Loucy (cell line): ENCODE measurements around the gene ZNF429.

ENCODE experiments used
- H2AFZ ChIP-seq: fragments of 200-600 bp; sonication (generic); 2 replicates; pipeline ENCODE4 v1.6.0; 2016; ENCODE audit warnings: antibody characterized with exemption, mild to moderate bottlenecking, low read length, moderate library complexity
- H3F3A ChIP-seq: fragments of 200-600 bp; 2 replicates; pipeline ENCODE4 v1.6.0; 2016; ENCODE audit warnings: antibody characterized with exemption, low read depth, mild to moderate bottlenecking
- H3K27me3 ChIP-seq: fragments of 200-600 bp; sonication (generic); 2 replicates; pipeline ENCODE4 v1.6.1; 2014; ENCODE audit warnings: low read length, mild to moderate bottlenecking; ENCODE audit not compliant: insufficient read depth, poor library complexity, severe bottlenecking
- H3K36me3 ChIP-seq: fragments of 200-600 bp; sonication (generic); 2 replicates; pipeline ENCODE4 v1.6.1; 2016; ENCODE audit warnings: low read length; ENCODE audit not compliant: insufficient read depth
- H3K4me1 ChIP-seq: fragments of 200-600 bp; sonication (generic); 2 replicates; pipeline ENCODE4 v1.5.1; 2014; ENCODE audit warnings: low read length, mild to moderate bottlenecking; ENCODE audit not compliant: insufficient read depth, poor library complexity, severe bottlenecking
- H3K4me2 ChIP-seq: fragments of 200-600 bp; sonication (generic); 2 replicates; pipeline ENCODE4 v1.6.0; 2014; ENCODE audit warnings: antibody characterized with exemption, low read length, low read depth, mild to moderate bottlenecking; ENCODE audit not compliant: poor library complexity, severe bottlenecking
- H3K4me3 ChIP-seq: fragments of 200-600 bp; sonication (generic); 2 replicates; pipeline ENCODE4 v1.5.1; 2014; ENCODE audit warnings: low read length, mild to moderate bottlenecking, mixed read lengths; ENCODE audit not compliant: poor library complexity, severe bottlenecking
- H3K79me2 ChIP-seq: fragments of 200-600 bp; sonication (generic); 2 replicates; pipeline ENCODE4 v1.6.1; 2014; ENCODE audit warnings: low read length; ENCODE audit not compliant: insufficient read depth
- H3K9ac ChIP-seq: fragments of 200-600 bp; sonication (generic); 2 replicates; pipeline ENCODE4 v1.6.0; 2014; ENCODE audit warnings: mild to moderate bottlenecking, low read depth, low read length, moderate library complexity; ENCODE audit not compliant: poor library complexity, severe bottlenecking
- H3K9me2 ChIP-seq: fragments of 200-600 bp; sonication (generic); replicated peaks from 2 replicates; pipeline ENCODE4 v1.6.1; 2016; ENCODE audit warnings: low read depth, low read length, mixed read lengths
- H3K9me3 ChIP-seq: fragments of 200-600 bp; sonication (generic); 2 replicates; pipeline ENCODE4 v1.6.1; 2014; ENCODE audit warnings: mild to moderate bottlenecking, antibody characterized with exemption, low read length, low read depth; ENCODE audit not compliant: insufficient read depth
- H4K20me1 ChIP-seq: fragments of 200-600 bp; sonication (generic); 2 replicates; pipeline ENCODE4 v1.6.0; 2014; ENCODE audit warnings: antibody characterized with exemption, low read length, mild to moderate bottlenecking; ENCODE audit not compliant: insufficient read depth, poor library complexity, severe bottlenecking
- CTCF ChIP-seq: fragments of 200-600 bp; sonication (generic); conservative IDR thresholded peaks from 2 replicates; pipeline ENCODE4 v1.5.1; 2014; ENCODE audit warnings: mild to moderate bottlenecking, antibody characterized with exemption, low read length
- EZH2phosphoT487 ChIP-seq: fragments of 200-600 bp; IDR thresholded peaks from 2 replicates; pipeline ENCODE4 v1.6.1; 2018; ENCODE audit warnings: antibody characterized with exemption, mild to moderate bottlenecking, moderate library complexity, borderline replicate concordance

Gene ZNF429

GRCh38 chr19:21588065-21588601 is 82.7 kb downstream of the ZNF429 start:
- Histone ChIP-seq H3K9ac (no peak overlapping the region), H3F3A (no peaks in the 10 kb centered on the region), H3K9me2 (no peaks in the 10 kb centered on the region), H3K36me3 (no peaks in the 10 kb centered on the region), H3K9me3 (no peaks in the 10 kb centered on the region; the same call in 1 of the 2 replicates), H2AFZ (no peak overlapping the region), H3K79me2 (no peaks in the 10 kb centered on the region), H3K4me2 (no peak overlapping the region), H4K20me1 (no peaks in the 10 kb centered on the region), H3K27me3 (no peaks in the 10 kb centered on the region), H3K4me1 (no peaks in the 10 kb centered on the region), H3K4me3 (no peak overlapping the region)
- TF ChIP-seq CTCF, result no peak
- TF ChIP-seq EZH2phosphoT487, result no peak

DNA sequence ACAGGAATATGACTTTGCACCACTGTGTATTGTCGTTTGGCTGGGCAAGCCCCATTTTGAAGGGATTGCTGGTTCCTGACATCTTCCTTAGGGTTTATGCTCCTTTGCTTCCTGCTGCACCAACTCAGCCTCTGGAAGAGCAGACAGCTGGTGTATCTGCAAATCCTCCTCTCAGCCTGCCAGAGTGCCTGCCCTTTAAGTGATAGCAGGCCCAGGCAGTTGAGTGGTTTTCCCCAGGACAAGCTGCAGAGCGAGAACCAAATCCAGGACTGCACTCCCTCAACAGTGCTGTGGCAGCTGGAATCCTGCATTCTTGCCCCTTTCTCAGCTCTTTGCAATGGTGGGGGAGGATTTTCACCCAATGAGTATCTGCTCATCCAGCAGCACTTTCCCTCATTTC is 85.5 kb downstream of the ZNF429 start:
- Histone ChIP-seq H3F3A (no peaks in the 10 kb centered on the region), H3K4me2 (no peak overlapping the region), H3K79me2 (no peaks in the 10 kb centered on the region), H4K20me1 (no peaks in the 10 kb centered on the region), H3K9me3 (no peaks in the 10 kb centered on the region), H3K9ac (no peak overlapping the region), H3K4me1 (no peaks in the 10 kb centered on the region), H3K9me2 (no peaks in the 10 kb centered on the region), H3K4me3 (no peak overlapping the region), H2AFZ (no peak overlapping the region), H3K36me3 (no peaks in the 10 kb centered on the region), H3K27me3 (no peaks in the 10 kb centered on the region)
- TF ChIP-seq EZH2phosphoT487 (no peak), CTCF (no peak)

GRCh38 chr19:21593008-21593481 is 87.6 kb downstream of the ZNF429 start:
- no peak overlapping the region for H3K9ac ChIP-seq
- H3K27me3 ChIP-seq, result no peaks in the 10 kb centered on the region
- H4K20me1 ChIP-seq, result no peaks in the 10 kb centered on the region
- no peaks in the 10 kb centered on the region for H3F3A ChIP-seq
- no peaks in the 10 kb centered on the region for H3K9me3 ChIP-seq
- TF ChIP-seq CTCF, result no peak
- TF ChIP-seq EZH2phosphoT487, result no peak
- no peak overlapping the region for H3K4me2 ChIP-seq
- H2AFZ ChIP-seq, result no peak overlapping the region
- no peaks in the 10 kb centered on the region for H3K4me1 ChIP-seq
- H3K79me2 ChIP-seq, result no peaks in the 10 kb centered on the region
- H3K36me3 ChIP-seq, result no peaks in the 10 kb centered on the region
- H3K4me3 ChIP-seq, result no peak overlapping the region
- H3K9me2 ChIP-seq, result no peaks in the 10 kb centered on the region
